Stimulated activated CD8-positive, alpha-beta memory T cell treated with anti-CD3 and anti-CD28 coated beads, Interleukin-12 subunit alpha, Interleukin-12 subunit beta, amount 100 ng/mL, for 4 hours (primary cell): ENCODE measurements around the gene PCDHAC2.

ENCODE experiments used
- DNase-seq: peaks from one replicate; pipeline ENCODE4 v3.0.0-alpha.2; 2020; ENCODE audit warnings: low read depth

The PCDHAC2 gene, protein sequence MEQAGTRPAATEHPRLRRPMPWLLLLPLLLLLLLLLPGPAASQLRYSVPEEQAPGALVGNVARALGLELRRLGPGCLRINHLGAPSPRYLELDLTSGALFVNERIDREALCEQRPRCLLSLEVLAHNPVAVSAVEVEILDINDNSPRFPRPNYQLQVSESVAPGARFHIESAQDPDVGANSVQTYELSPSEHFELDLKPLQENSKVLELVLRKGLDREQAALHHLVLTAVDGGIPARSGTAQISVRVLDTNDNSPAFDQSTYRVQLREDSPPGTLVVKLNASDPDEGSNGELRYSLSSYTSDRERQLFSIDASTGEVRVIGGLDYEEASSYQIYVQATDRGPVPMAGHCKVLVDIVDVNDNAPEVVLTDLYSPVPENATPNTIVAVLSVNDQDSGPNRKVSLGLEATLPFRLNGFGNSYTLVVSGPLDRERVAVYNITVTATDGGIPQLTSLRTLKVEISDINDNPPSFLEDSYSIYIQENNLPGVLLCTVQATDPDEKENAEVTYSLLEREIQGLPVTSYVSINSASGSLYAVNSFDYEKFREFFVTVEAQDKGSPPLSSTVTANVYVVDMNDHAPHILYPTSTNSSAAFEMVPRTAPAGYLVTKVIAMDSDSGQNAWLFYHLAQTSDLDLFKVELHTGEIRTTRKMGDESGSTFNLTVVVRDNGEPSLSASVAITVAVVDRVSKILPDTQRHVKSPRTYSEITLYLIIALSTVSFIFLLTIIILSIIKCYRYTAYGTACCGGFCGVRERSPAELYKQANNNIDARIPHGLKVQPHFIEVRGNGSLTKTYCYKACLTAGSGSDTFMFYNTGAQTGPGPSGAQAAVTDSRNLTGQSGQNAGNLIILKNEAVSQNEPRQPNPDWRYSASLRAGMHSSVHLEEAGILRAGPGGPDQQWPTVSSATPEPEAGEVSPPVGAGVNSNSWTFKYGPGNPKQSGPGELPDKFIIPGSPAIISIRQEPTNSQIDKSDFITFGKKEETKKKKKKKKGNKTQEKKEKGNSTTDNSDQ

DNA sequence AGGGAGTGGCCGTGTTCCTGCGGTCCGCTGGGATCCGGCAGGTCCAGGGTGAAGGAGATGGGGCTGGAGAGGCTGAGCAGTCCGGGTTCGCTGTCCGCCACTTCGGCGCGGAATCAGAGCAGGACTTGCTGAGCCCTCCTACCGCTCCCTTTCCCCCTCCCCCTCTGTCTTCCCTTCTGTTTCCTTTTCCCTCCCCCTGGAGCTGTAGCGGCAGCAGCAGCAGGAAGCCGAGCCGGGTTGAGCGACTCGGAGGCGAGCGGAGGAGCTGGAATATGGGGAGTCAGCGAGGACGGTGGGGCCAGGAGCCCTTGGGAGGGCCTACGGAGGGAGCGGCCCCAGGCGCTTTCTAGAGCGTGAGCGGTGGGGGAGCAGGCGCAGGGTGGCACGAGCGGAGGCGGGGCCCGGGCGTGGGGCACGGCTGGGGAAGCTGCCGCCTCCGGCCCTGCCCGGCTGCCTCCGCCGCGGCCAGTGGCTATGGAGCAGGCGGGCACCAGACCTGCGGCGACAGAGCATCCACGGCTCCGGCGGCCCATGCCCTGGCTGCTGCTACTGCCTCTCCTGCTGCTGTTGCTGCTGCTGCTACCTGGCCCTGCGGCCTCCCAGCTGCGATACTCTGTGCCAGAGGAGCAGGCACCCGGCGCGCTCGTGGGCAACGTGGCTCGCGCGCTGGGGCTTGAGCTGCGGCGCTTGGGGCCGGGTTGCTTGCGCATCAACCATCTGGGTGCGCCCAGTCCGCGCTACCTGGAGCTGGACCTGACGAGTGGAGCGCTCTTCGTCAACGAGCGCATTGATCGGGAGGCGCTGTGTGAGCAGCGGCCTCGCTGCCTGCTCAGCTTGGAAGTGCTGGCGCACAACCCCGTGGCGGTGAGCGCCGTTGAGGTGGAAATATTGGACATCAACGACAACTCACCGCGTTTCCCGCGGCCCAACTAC lies at the start of gene PCDHAC2:
Gene PCDHAC2 (plus strand): TSS at position 184 of the 933 bp plus-strand sequence. CDS start 291 bp downstream, at position 475.
- DNase-seq = no peak

DNA sequence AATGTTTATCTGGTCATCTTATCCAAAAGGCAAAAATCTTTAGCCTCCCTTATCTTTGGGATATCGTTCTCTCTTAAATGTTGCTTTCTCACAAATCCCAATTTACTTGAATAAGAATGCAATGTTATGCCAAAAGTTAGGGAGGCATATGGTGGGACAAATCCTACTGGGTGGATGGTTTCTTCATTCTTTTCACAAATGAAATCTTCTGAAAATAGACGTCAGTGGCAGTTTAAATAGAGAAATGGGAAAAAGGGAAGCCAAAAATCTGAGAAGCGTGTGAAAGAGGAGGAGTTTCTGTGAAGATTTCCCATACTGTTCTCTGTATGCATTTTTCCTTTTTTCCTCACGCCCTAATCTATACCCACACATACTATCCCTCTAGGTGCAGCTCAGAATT lies 42.7 kb upstream of the PCDHAC2 start:
- DNase-seq = no peak

DNA sequence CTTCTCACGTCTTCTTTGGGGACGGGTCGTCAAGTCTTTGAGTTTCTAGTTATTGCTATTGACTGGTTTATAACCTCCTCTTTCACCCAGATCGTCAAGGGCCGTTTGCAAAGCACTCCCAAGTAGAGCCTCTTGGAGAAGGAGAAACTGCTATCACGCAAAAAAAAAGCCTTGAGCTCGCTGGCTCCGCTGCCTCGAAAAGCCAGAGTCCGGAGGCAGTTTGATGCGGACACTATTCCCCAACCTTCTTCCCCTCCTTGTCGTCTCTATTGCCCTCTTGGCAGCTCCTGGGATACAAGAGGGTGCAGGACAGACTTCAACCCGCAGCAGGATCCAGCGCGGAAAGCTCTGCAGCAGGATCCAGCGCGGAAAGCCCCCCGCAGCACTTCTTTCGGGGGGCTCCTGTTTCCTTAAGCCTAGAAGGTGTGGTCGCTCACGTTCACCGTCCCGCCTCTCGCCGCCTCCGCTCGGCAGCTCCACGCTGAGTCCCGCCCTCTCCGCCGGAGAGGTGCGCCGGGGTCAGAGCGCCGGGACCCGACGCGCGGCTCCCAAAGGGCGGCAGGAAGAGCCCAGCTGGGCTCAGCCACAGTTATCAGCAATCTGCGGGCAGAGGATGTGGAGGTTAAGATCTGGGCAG lies 40.4 kb upstream of the PCDHAC2 start, which contains the start of gene PCDHAC1:
Gene PCDHAC1 (plus strand): TSS at position 494 of the 637 bp plus-strand sequence. CDS start 594 bp downstream, outside the sequence.
- DNase-seq = no peak

DNA sequence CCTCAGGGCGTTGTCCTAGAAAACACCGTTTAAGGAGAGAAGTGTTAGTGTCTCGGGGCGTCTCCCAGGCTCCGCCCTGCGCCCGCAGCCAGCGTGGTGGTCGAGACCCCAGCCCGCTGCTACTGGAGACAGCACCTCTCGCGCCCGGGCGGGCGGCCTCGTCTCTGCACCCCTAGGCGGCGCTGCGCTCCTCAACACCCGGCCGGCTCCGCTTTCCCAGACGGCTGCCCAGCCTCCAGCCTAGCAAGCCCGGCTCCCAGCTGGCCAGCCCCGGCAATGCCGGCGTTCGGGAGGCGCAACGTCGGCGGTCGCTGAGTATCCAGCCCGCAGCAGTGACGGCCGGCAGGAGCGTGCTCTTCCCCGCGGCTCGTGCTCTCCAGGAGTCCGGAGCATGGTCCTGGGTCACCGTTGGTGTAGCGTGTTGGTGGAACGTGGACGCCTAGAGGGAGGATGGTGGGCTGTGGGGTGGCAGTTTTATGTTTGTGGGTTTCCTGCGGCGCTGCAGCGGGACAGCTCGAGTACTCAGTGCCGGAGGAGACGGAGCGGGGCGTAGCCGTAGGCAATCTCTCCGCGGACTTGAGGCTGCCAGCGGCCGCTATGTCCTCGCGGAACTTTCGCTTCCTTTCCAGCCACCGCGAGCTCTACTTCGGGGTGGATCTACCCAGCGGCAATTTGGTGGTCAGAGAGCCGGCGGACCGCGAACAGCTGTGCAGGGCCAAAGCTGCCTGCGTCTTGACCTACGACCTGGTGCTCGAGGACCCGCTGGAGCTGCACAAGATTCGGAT lies 39.6 kb upstream of the PCDHAC2 start:
- no peak for DNase-seq

DNA sequence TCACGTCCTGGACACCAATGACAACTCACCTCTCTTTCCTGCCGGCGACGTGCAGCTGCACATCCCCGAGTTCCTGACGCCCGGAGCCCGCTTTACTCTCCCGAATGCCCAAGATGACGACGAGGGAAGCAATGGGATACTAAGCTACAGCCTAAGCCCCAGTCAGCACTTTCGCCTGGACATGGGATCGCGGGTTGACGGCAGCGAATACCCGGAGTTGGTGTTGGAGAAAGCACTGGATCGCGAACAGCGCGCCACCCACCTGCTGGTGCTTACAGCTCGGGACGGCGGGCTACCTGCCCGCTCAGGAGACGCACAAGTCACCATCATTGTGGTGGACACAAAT lies 39.1 kb upstream of the PCDHAC2 start:
- DNase-seq = no peak

DNA sequence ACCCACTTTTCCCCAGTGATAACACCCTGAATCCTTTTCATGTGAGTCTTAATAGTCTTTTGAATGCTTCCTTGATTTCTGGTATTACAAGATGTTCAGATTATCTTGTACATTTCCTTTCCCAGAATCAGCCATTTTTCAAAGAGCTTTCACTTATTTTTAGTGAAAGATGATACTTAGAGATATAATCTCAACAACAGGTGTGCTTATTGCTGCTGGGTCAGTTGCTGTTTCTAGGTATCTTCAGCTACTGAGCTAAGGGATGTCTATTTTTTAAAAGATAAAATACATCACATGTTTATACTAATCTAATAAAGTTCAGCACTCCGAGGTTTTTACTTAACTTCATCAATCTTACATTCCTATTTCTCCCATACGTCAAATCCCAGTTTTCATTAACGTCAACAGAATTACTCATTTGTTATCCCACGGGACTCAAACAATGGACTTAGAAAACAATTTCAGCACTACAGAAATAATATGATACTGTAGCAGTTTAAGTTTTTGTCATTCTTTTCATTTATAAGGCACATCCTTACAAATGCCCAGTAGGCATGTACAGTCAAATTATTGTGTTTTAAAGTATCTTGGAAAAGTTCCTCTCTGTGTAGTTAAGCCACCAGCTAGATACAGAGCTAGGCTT lies 31.2 kb upstream of the PCDHAC2 start:
- DNase-seq = no peak

DNA sequence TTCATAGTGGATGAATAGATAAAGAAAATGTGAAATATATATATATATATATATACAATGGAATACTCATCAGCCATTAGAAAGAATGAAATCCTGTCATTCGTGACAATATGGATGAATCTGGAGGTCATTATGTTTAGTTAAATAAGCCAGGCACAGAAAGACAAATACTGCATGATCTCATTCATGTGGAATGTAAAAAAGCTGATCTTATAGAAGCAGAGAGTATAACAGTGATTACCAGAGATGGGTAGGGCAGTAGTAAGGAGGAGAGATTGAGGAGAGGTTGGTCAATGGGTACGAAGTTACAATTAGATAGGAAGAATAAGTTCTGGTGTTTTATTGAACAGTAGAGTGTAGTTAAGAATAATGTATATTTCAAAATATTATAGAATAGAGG lies 19.7 kb upstream of the PCDHAC2 start:
- DNase-seq = no peak

DNA sequence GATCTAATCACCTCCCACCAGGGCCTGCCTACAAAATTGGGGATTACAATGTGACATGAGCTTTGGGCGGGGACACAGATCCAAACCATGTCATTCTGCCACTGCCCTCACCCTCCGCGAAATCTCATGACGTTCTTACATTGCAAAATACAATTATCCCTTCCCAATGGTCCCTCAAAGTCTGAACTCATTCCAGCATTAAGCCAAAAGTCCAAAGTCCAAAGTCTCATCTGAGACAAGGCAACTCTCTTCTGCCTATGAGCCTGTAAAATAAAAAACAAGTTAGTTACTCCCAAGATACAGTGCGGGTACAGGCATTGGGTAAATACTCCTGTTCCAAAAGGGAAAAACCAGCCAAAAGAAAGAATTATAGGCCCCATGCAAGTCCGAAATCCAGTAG lies 14.6 kb upstream of the PCDHAC2 start:
- DNase-seq = no peak

DNA sequence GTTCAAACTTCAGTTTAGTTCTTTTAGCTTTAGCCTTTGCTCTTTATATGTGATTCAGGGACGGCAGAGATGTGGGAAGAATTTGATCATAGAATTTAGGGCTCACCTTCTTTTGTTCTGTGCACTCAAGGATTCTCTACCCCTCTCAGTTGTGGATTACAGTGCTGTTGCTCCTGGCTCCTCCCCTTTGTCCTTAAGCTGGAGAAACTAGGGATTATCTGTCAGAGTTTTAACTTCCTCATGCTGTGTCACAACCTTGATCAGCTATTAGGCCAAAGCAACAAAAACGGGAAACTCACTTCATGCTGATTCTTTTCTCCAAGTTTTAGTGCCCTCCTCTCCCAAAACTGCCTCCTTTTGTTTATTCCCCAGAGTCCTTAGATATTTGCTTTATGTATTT lies 13.0 kb upstream of the PCDHAC2 start:
- no peak for DNase-seq

DNA sequence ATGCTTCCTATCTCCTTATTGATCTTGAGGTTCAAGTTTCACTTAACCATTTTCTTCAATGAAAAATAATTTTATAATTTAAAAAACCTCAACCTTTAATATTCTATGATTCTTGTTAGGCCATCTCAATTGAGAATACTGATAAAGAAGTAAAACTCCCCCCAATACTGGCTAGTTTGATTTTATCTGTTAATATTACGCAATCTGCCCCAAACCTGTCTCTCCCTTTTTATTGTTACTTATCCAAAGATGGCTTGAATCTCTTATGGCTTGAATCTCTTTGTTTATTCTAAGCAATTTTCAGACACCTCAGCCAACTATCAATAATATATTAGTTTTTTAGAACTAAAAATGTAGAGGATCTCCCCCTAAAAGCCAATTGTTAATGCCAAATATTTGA lies 4.1 kb upstream of the PCDHAC2 start:
- no peak for DNase-seq

DNA sequence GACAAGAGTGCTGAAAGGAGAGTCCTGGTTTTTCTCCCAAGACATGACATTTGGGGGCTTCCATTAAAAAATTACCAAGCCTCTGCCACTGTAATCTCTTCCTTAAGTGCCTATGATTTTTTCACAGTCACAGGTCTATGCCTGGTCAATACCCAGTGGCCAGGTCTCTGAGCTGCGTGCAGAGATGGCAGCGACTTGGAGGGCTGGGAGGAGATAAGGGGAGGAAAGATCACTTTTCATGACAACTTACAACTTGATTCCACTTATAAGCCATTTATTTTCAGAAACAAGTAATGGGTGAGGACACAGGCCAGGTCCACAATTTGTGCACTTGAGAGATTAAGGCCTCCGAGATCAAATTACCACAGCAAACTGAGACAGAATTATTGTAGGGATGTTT lies 1.9 kb upstream of the PCDHAC2 start:
- DNase-seq = no peak

DNA sequence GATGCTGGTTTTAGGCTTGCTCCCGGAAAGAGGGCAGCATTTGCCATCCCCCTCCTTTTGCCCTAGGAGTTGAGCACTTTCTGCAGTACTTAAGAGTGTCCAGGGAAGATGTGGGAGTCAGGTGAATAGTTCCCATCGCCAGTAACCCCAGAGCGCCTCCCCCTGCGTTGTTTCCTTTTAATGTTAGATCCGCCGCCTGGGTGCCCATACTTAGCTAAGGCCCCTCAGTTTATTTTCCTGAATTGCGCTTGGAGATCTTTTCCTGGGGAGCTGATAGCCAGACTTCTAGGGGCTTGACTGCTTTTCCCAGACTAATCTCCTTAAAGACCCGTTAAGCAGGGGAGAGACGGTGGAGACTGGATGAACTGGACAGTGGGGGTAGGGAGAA lies 377 bp upstream of the PCDHAC2 start:
- DNase-seq = no peak

DNA sequence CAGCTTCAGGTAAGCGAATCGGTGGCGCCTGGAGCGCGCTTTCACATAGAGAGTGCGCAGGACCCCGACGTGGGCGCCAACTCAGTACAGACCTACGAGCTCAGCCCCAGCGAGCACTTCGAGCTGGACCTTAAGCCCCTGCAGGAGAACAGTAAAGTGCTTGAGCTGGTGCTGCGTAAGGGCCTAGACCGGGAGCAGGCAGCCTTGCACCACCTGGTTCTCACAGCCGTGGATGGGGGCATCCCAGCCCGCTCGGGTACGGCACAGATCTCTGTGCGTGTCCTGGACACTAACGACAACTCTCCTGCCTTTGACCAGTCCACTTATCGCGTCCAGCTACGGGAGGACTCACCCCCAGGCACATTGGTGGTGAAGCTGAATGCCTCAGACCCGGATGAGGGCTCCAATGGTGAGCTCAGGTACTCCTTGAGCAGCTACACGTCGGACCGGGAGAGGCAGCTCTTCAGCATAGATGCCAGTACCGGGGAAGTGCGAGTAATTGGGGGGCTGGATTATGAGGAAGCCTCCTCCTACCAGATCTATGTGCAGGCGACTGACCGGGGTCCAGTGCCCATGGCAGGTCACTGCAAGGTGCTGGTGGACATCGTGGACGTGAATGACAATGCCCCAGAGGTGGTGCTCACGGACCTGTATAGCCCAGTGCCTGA lies 1.1 kb downstream of the PCDHAC2 start:
- DNase-seq = no peak

DNA sequence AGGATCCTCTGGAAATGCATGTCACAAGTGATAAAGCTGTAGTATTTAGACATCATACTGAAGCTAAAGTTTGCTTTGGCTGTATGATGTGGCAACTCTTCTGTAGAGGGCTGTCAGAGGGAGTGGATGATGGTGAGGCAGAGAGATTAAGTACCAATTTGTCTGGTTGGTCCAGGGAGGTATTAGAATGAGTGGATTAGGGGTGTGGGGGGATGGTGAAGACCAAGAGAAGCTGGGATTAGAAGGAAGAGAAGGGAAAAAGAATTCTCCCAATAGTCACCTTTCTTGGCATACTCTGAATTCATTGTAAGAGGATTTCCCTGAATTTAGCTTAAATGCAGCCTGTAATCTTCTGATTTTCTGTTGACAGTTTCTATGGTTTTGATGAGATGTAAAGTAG lies 3.6 kb downstream of the PCDHAC2 start:
- DNase-seq = no peak

DNA sequence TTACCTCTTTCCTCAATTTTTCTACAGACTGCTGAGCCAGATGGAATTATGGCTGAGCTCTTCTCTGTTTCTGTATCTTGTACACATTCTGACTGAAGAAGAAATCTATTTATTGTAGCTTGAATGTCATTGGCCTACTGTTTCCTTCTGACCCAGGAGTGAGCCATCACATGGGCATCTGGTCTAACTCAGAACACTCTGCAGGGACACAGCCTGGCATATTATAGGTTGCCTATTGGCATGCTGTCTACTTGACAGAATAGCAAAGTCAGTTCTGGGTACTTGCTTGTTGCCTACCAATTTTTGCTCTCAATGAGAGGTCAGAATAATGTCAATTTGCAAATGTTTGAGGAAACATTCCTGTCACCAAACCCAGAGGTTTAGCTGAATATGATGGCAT lies 7.3 kb downstream of the PCDHAC2 start:
- no peak for DNase-seq

DNA sequence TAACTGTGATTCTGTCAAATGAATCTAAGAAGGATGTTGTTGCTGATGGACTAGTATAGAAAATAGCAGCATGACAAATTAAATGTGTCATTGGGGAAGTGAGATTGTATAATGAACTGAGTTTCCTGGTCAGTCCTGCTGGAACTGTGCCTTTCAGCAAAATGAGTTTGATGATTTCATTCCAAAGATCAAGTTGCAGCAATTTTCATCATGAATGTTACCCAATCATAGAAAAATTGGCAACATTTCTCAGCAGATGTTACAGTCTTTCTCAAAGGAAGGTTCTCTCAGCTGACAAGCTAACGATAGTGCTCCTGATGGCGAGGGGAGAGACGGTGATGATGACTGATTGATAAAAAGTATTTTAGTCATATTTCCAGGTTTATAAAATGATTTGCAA lies 10.7 kb downstream of the PCDHAC2 start:
- no peak for DNase-seq

DNA sequence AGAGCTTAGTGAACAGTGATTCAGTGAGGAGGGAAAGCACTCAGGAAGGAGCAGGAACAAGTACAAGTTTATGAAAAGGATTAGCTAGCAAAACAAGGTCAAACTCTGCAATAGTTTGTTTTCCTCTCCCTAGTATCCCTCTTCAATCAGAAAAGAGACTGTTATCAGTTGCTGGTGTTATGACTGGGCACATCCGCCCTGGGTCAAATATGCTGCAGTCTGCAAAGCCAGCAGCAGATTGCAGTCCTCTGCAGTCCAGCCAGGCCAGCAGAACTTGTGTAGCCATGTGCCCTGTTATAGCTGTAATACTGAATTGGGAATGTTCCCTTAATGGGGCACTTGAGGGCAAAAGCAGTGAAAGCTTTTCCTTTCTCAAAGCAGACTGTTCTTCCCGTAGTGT lies 12.0 kb downstream of the PCDHAC2 start:
- no peak for DNase-seq

DNA sequence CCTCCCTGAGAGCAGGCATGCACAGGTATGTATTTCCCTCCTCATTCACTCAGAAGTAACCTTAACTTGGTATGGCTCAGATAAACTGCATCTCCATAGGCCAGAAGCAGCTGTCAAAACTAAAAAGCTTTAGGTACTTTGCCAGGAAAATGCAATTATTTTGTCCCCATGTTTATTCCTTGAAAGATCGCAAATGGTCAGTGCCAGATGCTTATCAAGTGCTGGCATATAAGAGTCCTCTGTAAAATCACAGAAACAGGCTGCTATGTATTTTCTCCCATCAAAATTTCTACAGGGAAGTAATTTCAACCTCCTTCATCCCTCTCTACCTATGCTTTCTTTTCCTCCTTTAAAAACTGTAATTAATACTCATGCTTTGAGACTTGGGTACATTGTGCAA lies 12.7 kb downstream of the PCDHAC2 start:
- no peak for DNase-seq

DNA sequence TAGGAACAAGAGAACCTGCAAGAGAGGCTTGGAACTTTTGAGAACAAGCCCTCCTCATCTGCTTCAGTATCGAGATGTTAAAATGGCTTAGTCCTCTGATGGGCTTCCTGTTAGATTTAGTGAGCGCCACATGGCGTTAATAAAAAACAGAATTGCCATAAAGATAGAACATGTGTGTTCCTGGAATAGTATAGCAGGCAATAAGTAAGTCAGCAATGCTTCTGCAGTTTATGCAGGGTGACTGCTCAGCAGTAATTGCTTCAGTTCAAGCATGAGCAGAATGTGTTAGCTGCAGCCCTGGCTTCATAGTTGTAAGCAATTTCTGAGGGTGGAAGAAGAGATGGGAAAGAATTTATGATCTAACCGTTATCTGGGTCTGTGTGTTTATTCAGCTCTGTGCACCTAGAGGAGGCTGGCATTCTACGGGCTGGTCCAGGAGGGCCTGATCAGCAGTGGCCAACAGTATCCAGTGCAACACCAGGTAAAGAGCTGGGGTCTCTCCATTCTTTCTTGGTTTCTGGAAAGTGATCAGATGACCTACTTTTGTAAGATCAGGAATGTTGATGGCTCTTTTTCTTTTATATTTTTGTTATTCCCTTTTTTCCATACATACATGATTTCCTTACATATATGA lies 15.9 kb downstream of the PCDHAC2 start:
- DNase-seq = no peak
